GM21529 (cell line): ENCODE data around the gene HPN.
"Not testable (repeated sequence)": the region's sequence is repeated elsewhere in the genome, so short reads cannot be mapped to it uniquely, and the experiment has no call there.

ENCODE experiments used
- ATAC-seq: cut with Tn5 transposase; IDR thresholded peaks from one replicate; pipeline ENCODE4 v1.9.1; 2021; ENCODE audit not compliant: unreplicated experiment

The HPN gene

GRCh38 chr19:35100588-35101533, 59.3 kb downstream of the HPN start:
- no peak for ATAC-seq

GRCh38 chr19:35101949-35102348, 60.4 kb downstream of the HPN start:
- not testable (repeated sequence) for ATAC-seq

DNA sequence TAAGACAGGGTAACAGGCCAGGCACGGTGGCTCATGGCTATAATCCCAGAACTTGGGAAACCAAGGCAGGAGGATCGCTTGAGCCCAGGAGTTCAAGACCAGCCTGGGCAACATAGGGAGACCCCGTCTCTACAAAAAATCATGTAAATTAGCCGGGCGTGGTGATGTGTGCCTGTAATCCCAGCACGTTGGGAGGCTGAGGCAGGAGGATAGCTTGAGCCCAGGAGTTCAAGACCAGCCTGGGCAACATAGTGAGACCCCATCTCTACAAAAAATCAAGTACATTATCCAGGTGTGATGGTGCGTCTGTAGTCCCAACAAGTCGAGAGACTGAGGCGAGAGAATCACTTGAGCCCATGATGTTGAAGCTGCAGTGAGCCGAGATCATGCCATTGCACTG, 62.1 kb downstream of the HPN start:
- not testable (repeated sequence) for ATAC-seq

- no peak for ATAC-seq
These were observed 62.8 kb downstream of the HPN start for GRCh38 chr19:35104361-35104760.

DNA sequence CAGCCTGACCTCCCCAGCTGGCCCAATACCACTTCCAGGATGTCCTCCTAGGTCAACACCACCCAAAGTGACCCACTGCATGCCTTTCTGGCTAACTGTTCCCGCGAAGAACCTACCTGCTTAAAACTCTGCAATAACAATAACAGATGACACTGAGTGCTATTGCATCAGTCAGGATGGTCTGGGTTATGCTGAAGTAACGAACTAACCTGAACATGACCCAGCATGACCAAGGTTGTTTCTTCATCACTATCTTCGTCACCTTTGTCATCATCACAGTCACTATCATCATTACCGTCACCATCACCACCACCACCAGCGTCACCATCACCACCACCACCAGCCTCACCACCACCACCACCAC, 63.5 kb downstream of the HPN start:
- no peak for ATAC-seq

GRCh38 chr19:35105411-35106290, 64.1 kb downstream of the HPN start:
- no peak for ATAC-seq

DNA sequence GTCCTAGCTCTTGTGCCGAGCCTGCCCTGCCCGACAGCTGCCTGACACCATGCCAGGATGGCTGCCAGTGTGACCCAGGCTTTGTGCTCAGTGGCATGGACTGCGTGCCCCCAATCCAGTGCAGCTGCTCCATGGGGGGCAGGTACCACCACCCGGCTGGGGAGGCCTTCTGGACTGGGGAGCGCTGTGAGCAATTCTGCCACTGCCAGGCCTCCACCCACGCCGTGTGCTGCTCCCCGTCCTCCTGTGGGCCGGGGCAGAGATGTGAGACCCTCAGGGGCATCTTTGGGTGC, 64.7 kb downstream of the HPN start:
- ATAC-seq: no peak

DNA sequence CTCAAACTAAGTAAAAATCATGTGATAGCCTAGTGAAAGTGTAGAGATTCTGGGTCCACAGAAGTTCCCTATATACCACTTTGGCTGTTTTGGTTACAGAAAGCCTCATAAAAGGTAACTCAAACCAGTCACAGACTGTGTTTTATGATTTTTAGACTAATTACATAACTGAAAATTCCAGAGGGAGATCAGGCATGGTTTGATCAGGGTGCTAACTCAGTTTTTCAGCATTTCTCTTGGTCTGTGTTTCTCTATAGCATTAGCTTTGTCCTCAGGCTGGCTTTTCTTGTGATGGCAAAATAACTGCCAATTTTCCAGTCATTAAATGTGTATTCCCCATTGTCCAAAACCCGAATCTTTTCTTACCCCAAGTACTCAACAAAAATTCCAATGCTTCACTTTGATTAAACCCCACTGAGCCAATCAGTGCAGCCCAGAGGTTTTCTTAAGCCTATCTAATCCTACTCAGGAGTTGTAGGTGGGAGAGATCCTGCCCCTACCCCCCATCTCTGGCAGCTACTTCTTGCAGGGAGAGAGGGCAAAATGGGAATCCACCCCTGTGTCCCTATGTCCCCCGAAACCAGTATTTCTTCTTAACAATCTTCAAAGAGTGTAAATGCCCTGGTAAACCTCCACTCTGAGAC, 65.5 kb downstream of the HPN start:
- no peak for ATAC-seq

- no peak for ATAC-seq
These were observed 66.0 kb downstream of the HPN start for GRCh38 chr19:35107545-35107944.

- ATAC-seq: no peak
These were observed 67.2 kb downstream of the HPN start for GRCh38 chr19:35108730-35109129.

- no peak for ATAC-seq
These were observed 68.0 kb downstream of the HPN start for GRCh38 chr19:35109395-35110112.

GRCh38 chr19:35110974-35111373, 69.5 kb downstream of the HPN start:
- ATAC-seq: no peak

DNA sequence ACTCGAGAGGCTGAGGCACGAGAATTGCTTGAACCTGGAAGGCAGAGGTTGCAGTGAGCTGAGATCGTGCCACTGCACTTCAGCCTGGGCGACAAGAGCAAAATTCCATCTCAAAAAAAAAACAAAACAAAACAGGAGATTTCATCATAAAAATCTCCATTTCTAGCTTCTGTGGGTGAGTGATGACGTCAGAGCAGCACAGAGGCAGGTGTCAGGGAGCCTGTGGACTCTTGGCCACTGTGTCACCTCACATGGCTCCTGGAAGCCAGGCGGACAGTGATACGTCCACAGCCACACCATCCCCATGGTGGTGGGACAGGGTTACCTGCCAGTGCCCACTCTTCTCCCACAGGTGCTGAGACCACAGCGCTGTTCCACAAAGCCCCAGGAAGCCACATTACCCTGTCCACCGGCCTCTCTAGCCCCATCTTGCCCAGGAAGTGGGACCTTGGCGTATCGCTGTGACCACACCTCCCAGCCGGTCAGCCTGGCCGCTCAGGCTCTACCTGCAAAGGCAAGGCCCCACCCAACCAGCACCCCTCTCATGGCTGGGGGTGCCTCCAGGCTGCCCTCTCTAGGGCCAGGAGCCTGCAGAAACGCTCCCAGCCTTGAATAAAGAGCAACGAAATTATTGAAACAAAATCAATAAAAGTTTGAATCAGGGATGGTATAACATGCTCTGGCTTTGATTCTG, 71.6 kb downstream of the HPN start:
- no peak for ATAC-seq

DNA sequence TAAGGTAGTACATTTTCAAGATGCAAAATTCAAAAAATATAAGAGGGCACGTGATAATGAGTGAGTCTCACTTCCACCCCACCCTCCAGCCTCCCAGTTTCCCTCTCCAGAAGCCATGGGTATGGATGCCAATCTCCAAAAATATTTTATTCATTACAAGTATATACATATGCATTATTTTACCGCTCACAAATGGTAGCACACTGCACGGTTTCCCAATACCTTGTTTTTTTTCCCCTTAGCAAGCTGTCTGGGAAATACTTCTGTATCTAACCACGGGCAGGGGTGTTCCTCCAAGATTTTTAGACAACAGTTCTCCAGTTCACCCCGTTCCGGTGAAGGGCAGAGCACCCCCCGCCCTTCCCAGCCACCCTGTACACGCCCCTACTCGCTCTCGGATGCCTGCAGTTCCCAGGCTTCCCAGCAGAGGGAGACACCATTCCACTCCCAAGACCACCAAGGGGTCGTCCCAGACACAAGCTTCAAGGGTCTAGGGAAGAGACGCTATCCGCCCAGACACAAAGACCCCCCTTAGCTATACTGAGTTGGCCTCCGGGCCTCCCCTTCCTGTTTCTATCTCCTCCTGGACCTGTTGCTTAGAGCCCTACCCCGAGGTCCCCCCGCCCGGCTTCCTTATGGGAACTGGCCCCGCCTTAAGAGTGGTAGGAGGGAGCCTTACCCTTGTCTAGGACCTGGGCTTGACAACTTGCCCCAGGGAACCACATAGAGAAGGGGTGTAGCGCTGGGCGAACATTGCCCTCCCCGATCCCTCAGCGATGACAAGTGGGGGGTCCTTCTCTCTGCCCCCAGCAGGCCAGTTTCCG, 73.0 kb downstream of the HPN start:
- no peak for ATAC-seq

DNA sequence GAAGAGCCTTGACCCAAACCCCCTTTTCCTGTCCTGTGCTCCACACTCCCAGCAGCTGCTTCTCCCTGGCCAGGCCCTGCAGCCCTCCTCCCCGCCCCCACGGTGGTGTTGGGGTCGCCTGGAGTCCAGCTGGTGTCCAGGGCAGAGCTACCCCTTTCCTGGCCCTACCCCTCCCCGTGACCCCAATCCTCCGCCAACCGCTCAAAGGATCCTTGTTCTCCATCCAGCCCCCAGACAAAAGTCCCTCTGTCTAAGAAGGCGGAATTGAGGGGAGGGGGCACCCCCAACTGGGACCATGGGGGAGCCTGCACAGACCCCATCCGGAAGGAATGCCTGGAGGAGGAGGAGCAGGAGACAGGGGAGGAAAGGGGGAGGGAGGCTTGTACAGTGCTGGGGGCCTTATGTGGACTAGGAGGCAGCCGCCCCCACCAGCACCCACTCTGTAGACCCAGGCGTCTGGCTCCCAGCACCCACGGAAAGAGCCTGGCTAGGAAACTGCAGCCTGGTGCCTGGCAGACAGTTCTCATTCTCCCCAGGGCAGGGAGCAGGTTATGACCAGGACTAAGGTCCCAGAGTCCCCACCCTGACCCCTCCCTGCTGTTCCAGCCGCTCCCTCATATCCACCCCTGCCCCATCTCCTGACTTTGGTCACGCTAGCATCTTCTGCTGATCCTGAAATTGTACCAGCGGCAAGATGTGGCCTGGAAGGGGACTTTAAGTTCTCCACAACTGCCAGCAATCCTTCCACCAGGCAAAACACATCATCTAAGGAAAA, 73.8 kb downstream of the HPN start, which contains the start of gene FXYD3:
FXYD3 (plus strand) TSS at position 647 of the 775 bp plus-strand sequence. CDS start 3,554 bp downstream, outside the sequence.
- ATAC-seq: no peak
